ENCODE measurements around the gene RBM38.

RBM38 gene

GRCh38 chr20:57403216-57403615, 12.0 kb downstream of the RBM38 start:
- no peak for TF ChIP-seq CTCF (IDR thresholded peaks at IDR 0.05; ENCODE audit: unreplicated experiment in 3 of 3)
- no peak overlapping the region for H3K27ac Mint-ChIP-seq
- peaks cover 21% of the 10 kb centered on the region for H3K4me1 Mint-ChIP-seq

GRCh38 chr20:57404006-57404405, 12.8 kb downstream of the RBM38 start:
- Mint-ChIP-seq H3K27me3 (ENCODE audit: low read depth) (no peaks in the 10 kb centered on the region), H3K4me3 (no peak overlapping the region), H3K27ac (no peak overlapping the region), H3K9me3 (no peaks in the 10 kb centered on the region), H3K4me1 (peaks cover 18% of the 10 kb centered on the region), H3K36me3 (ENCODE audit: low read depth) (peaks cover 34% of the 10 kb centered on the region)
- no peak for TF ChIP-seq CTCF (IDR thresholded peaks at IDR 0.05; ENCODE audit: unreplicated experiment in 3 of 3)

More at GRCh38 chr20:57403216-57403615, 12.0 kb downstream of the RBM38 start:
- H3K4me3 Mint-ChIP-seq, result no peak overlapping the region
- no peaks in the 10 kb centered on the region for H3K27me3 Mint-ChIP-seq (ENCODE audit: low read depth)
- H3K36me3 Mint-ChIP-seq (ENCODE audit: low read depth), result peaks cover 34% of the 10 kb centered on the region
- H3K9me3 Mint-ChIP-seq, result no peaks in the 10 kb centered on the region

GRCh38 chr20:57404419-57405072, 13.3 kb downstream of the RBM38 start:
- Mint-ChIP-seq H3K9me3 (no peaks in the 10 kb centered on the region), H3K4me1 (peaks cover 13% of the 10 kb centered on the region), H3K36me3 (ENCODE audit: low read depth) (peaks cover 34% of the 10 kb centered on the region), H3K27ac (no peak overlapping the region), H3K4me3 (no peak overlapping the region), H3K27me3 (ENCODE audit: low read depth) (no peaks in the 10 kb centered on the region)
- TF ChIP-seq CTCF (IDR thresholded peaks at IDR 0.05; ENCODE audit: unreplicated experiment in 3 of 3), result no peak

- Mint-ChIP-seq H3K27me3 (ENCODE audit: low read depth) (no peaks in the 10 kb centered on the region), H3K27ac (no peak overlapping the region), H3K9me3 (no peaks in the 10 kb centered on the region), H3K36me3 (ENCODE audit: low read depth) (peaks cover 37% of the 10 kb centered on the region), H3K4me3 (no peak overlapping the region), H3K4me1 (peaks cover 13% of the 10 kb centered on the region)
- no peak for TF ChIP-seq CTCF (IDR thresholded peaks at IDR 0.05; ENCODE audit: unreplicated experiment in 3 of 3)
Observed at GRCh38 chr20:57405236-57406016, 14.2 kb downstream of the RBM38 start.

- H3K27ac Mint-ChIP-seq, result no peak overlapping the region
- H3K27me3 Mint-ChIP-seq (ENCODE audit: low read depth), result peaks cover 4% of the 10 kb centered on the region
- no peaks in the 10 kb centered on the region for H3K9me3 Mint-ChIP-seq
- no peak for TF ChIP-seq CTCF (IDR thresholded peaks at IDR 0.05; ENCODE audit: unreplicated experiment in 3 of 3)
- H3K4me3 Mint-ChIP-seq, result no peak overlapping the region
- peaks cover 9% of the 10 kb centered on the region for H3K4me1 Mint-ChIP-seq
- peaks cover 27% of the 10 kb centered on the region for H3K36me3 Mint-ChIP-seq (ENCODE audit: low read depth)
Observed at GRCh38 chr20:57407541-57407956, 16.4 kb downstream of the RBM38 start.
